Measurements from ENCODE around the gene LRRC23.
"Not testable (repeated sequence)": the region's sequence is repeated elsewhere in the genome, so short reads cannot be mapped to it uniquely, and the experiment has no call there.

LRRC23 gene

GRCh38 chr12:6904280-6905276, at the start of gene LRRC23:
Gene LRRC23, plus strand, starts transcription at chr12:6904822. Its CDS starts 812 bp downstream, at chr12:6905634.
- DNase-seq = peak; percentile 99

- DNase-seq = no peak
Observed at GRCh38 chr12:6855322-6855721, 49.3 kb upstream of the LRRC23 start.

GRCh38 chr12:6858799-6859198, 45.8 kb upstream of the LRRC23 start:
- no peak for DNase-seq

GRCh38 chr12:6860116-6860515, 44.5 kb upstream of the LRRC23 start:
- no peak for DNase-seq

GRCh38 chr12:6860942-6861341, 43.7 kb upstream of the LRRC23 start:
- DNase-seq = no peak

GRCh38 chr12:6861391-6861790, 43.2 kb upstream of the LRRC23 start:
- no peak for DNase-seq

- no peak for DNase-seq
Observed at GRCh38 chr12:6863033-6863432, 41.6 kb upstream of the LRRC23 start.

- DNase-seq = no peak
Observed at GRCh38 chr12:6863586-6864321, 40.9 kb upstream of the LRRC23 start.

GRCh38 chr12:6865307-6865706, 39.3 kb upstream of the LRRC23 start:
- not testable (repeated sequence) for DNase-seq

GRCh38 chr12:6866163-6866919, 38.3 kb upstream of the LRRC23 start:
- no peak for DNase-seq

GRCh38 chr12:6866920-6867412, 37.7 kb upstream of the LRRC23 start:
- no peak for DNase-seq

- DNase-seq = peak; percentile 89
Observed at GRCh38 chr12:6867413-6868210, 37.0 kb upstream of the LRRC23 start, which contains the start of gene TPI1. Gene TPI1, plus strand, starts transcription at chr12:6867531. Its CDS starts 36 bp downstream, at chr12:6867567.

GRCh38 chr12:6868211-6869048, 36.2 kb upstream of the LRRC23 start:
- peak; percentile 27 for DNase-seq

GRCh38 chr12:6869049-6870021, 35.3 kb upstream of the LRRC23 start:
- peak; percentile 90 for DNase-seq

GRCh38 chr12:6870304-6870703, 34.3 kb upstream of the LRRC23 start:
- not testable (repeated sequence) for DNase-seq

- peak; percentile 46 for DNase-seq
Observed at GRCh38 chr12:6871052-6871957, 33.3 kb upstream of the LRRC23 start.

GRCh38 chr12:6872073-6873048, 32.3 kb upstream of the LRRC23 start:
- peak; percentile 86 for DNase-seq
